HG02642 (cell line): Measurements from ENCODE around the gene C19orf12.
A peak's percentile ranks its signal among the peaks of the same experiment; 100 is the strongest.

Experiments
- ATAC-seq: cut with Tn5 transposase; IDR thresholded peaks from one replicate; pipeline ENCODE4 v1.9.1; 2021; ENCODE audit warnings: mild to moderate bottlenecking; ENCODE audit not compliant: unreplicated experiment, poor library complexity

C19orf12 gene

GRCh38 chr19:29665826-29666577 is 49.1 kb downstream of the C19orf12 start:
- ATAC-seq = no peak

DNA sequence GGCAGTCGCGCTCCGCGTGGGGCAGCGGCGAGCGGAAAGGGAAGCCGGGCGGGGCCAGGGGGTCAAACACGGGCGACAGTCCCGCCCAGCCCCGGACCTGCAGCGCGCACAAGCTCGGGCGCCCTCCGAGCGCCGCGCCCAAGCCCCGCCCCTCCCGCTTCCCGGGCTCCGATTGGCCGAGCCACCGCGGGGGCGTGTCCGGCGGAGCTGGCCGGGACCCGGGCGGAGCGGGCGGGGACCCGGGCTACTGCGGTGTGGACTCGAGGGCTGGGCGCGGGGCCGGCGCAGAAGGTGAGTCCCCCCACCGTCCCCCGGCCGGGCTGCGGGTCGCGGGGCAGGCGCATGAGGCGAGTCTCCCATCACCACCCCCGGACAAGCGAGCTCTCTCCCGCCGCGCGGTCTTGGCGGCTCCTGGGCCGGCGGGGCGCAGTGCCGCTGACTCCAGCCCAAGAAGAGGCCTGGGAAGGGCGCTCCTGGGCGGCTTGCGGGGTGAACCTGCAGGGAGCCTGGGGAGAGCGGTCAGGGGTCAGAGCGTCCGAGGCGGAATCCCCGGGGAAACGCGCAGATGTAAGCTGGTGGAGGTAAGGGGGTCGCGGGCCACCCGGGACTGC is 49.7 kb downstream of the C19orf12 start, which contains the start of gene PLEKHF1:
TSS of gene PLEKHF1 (plus strand) at position 247 of the 611 bp plus-strand sequence. CDS start 8,379 bp downstream, outside the sequence.
- ATAC-seq = peak; percentile 92

DNA sequence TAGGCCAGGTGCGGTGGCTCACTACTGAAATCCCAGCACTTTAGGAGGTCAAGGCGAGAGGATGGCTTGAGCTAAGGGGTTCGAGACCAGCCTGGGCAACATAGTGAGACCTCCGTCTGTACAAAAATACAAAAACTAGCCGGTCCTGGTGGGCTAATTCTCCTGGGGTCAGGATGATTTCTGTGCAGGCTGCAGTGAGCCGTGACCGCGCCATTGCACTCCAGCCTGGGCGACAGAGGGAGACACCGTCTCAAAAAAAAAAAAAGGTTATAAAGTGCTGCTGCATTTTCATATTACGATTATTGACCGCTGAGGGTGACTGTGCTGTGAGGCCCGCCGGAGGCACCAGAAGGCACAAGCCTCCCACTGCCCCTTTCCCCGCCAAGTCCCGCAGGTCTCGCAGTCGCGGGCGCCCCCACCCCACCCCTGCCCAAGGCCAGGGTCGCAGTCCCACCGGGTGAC is 50.3 kb downstream of the C19orf12 start:
- no peak for ATAC-seq

DNA sequence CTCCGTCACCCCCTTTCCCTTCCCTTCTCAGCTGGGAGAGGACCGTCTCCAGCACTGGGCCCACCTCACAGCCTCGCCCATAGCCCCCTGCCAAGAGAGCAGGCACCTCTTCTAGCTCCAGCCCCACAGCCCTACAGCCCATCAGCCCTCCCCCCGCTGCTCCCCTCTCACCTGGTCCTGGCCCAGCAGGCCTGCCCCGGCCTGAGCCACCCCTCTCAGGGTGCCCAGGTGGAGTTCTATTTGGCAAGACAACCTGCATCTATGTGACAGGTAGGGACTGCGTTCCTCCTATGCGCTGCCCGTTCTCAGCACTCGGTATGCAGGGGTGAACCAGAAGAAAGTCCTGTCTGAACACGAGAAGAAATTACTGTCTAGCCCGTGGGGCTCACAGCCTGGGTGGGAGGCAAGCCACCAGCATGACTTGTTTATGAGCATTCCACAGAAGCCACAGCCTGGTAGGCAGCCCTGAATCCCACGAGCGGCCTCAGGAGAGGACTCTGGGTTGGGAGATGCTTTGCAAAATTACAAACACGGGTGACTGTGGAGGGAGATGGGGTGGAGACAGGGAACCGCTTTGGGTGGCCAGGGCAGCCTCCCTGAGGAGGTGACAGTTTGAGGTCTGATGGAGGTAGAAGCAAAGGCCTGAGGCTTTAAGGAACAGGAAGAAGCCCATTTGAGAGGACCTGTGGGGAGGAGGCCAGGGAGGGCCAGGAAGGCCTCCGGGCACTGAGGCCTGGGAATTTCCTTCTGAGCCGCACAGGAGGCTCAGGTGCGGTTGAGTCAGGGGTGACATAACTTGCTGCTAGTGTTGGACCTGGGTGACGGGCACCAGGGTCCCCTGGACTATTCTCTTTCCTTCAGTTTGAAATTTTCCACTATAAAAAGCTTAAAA is 51.0 kb downstream of the C19orf12 start:
- ATAC-seq = no peak

DNA sequence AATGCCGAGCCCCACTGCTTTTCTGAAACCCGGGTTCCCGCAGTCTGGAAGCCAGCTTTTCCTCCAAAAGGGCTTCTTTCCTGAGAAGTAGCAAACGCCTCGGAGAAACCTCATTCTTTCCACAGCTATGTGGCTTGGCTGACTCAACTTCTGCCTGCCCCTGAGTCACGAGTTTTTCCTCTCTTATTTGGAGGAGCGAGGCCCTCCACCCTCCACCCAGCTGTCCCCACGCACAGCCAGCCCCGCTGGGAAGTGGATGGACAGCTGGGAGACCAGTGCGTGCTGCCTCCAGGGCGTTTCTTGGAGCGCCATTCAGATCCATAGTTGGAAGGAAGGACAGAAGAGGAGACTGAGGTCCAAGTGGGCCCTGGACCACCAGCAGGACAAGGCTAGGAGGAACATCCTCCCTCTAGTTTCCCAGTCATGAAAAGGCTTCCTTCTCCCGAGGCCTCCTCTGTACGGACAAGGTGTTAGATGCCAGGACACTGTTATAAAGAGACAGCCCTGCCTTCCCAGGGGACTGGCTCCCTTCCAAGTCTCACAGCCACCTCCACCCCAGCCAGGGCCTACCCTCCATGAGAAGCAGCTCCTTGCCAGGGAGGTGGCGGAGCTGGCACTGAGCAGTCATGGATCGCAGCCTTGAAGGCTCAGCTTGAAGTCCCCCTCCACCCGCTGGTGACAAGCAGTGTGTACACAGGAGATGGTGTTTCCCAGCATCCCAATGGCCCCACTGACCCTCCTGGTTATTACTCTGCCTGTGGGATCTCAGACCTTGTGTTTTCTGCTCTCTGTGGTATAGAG is 52.3 kb downstream of the C19orf12 start:
- no peak for ATAC-seq

GRCh38 chr19:29662278-29662603 is 52.8 kb downstream of the C19orf12 start:
- no peak for ATAC-seq

GRCh38 chr19:29660835-29661234 is 54.2 kb downstream of the C19orf12 start:
- no peak for ATAC-seq

GRCh38 chr19:29658221-29658991 is 56.7 kb downstream of the C19orf12 start:
- ATAC-seq = no peak

DNA sequence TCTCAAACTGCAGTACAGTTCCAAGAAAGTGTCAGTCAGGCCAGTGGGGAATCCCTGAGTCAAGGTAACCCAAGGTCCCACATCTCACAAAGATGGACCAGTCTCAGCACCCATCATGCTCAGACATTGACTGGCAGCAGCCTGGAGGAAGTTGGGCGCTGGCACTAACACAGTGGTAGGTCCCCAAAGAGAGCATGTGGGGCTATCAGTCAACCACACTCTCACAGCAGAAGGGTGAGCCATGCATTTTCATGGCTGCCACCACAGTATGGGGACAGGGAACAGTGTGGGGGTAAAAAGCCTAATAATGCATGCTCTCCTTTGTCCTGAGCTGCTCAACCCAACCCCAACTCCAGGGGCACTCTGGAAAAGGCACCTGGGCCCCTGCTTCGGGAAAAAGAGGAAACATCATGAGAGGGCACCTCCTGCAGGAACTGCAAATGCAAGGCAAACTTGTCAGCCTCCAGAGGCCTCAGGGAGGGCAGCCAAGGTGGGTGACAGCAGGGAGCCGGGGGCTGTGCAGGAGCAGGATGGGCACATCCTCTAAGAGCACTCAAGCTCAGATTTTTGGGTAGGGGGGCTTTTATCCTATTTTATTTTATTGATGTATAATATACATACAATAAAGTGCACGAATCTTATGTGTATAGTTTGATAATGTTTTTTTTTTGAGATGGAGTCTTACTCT is 59.3 kb downstream of the C19orf12 start:
- no peak for ATAC-seq

- no peak for ATAC-seq
Observed at GRCh38 chr19:29653398-29653797, 61.7 kb downstream of the C19orf12 start.

DNA sequence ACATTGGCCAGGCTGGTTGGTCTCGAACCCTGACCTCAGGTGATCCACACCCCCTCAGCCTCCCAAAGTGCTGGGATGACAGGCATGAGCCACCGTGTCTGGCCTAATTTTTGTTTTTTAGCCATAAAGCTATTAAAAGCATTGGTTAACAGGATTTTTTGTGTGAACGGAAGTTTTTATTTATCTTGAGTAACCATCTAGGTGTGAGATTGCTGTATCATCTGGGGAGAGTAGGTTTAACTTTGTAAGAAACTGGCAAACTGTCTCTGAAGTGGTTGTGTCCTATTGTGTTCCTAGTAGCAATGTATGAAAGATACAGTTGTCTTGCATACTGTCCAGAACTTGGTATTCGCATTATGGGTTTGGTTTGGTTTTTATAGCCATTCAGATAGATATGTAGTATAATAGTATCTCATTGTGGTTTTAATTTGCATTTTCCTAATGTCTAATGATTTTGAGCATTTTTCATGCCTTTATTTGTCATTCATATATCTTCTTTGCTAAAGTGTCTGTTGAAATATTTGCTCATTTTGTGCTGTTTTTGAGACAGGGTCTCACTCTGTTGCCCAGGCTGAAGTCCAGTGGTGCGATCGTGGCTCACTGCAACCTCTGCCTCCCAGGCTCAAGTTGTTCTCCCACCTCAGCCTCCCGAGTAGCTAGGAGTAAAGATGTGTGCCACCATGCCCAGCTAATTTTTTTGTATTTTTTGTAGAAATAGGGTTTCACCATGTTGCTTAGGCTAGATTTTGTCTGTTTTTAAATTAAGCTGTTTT is 63.3 kb downstream of the C19orf12 start:
- no peak for ATAC-seq

- no peak for ATAC-seq
Observed at GRCh38 chr19:29650772-29651387, 64.2 kb downstream of the C19orf12 start.
